AG10803 (cell line): ENCODE results near the gene LRP1B.
"Not testable (repeated sequence)": the region's sequence is repeated elsewhere in the genome, so short reads cannot be mapped to it uniquely, and the experiment has no call there.

Experiments
- DNase-seq: peaks from one replicate; pipeline ENCODE4 v3.0.0; 2010; ENCODE audit warnings: low read depth
- H3K4me3 ChIP-seq: 2 replicates; pipeline ENCODE4 v1.5.1; 2011; ENCODE audit warnings: mild to moderate bottlenecking, low read length, control low read depth
- CTCF ChIP-seq: conservative IDR thresholded peaks from 2 replicates; pipeline ENCODE4 v1.5.1; 2011; ENCODE audit warnings: mild to moderate bottlenecking, low read length, control low read depth, inconsistent platforms

The LRP1B gene

DNA sequence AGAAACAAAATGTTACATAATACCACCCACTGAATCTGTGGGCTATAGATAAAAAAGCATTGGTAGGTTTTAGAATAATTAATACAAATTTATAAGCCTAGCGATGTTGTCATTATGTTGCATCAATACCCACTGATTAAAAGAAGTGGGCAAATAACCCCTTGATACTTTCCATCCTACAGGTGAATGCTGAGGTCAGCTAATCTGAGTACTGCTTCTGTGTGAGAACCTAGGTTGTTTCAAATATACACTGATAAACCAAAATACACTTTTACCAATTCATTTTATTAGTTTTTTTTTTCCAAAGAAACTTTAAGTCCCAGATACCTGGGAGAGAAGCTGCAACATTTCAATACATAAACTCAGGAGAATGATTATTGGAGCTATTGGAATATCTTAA, 948.6 kb downstream of the LRP1B start:
- DNase-seq, result no peak

DNA sequence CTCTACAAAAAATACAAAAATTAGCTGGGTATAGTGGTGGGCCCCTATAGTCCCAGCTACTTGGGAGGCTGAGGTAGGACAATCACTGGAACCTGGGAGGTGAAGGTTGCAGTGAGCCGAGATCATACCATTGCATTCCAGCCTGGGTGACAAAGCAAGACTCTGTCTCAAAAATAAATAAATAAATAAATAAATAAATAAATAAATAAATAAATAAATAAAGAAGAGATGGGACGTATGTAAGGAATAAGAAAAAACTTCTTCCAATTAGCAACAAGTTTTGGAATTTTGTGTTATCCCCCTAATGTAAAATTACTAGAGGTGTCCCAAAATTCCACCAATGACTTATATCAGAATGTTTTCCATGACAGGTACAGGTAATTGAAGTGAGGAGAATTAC, 961.7 kb downstream of the LRP1B start:
- DNase-seq, H3K4me3 ChIP-seq: not testable (repeated sequence)

More for the DNA sequence above, 948.6 kb downstream of the LRP1B start:
- H3K4me3 ChIP-seq, result no peak overlapping the region
- TF ChIP-seq CTCF, result no peak

GRCh38 chr2:141162314-141162713, 968.5 kb downstream of the LRP1B start:
- H3K4me3 ChIP-seq, result no peak overlapping the region
- DNase-seq, result no peak
- no peak for TF ChIP-seq CTCF

DNA sequence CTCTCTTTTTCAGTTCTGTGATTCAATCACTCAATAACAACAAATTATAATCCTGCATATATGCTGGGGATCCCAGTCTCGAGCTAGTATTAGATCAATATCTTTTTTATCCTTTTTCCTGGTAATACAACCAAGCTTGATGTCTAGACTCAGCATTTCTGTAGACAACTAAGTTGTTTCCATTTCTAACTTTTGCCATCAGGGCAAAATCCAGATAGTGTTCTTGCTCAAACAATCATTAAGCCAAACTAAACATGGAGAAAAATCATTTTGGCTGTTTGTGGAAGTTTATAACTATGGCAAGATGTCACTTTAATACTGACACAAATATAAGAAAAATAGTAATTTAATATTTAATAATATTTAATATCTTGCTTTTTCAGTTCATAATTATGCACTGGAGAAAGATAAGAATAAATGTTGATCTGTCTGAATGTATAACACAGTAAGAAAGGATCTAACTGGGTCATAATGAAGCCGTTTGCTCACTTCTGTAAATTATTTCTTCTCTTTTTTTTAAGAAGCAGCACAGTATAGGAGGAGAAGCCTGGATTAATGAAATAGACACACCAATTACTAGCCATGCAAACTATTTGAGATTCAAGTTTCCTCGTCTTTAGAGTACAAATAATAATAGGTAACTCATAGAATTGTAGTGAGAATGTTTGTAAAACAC, 979.1 kb downstream of the LRP1B start:
- DNase-seq, result no peak
- no peak for TF ChIP-seq CTCF
- no peak overlapping the region for H3K4me3 ChIP-seq

DNA sequence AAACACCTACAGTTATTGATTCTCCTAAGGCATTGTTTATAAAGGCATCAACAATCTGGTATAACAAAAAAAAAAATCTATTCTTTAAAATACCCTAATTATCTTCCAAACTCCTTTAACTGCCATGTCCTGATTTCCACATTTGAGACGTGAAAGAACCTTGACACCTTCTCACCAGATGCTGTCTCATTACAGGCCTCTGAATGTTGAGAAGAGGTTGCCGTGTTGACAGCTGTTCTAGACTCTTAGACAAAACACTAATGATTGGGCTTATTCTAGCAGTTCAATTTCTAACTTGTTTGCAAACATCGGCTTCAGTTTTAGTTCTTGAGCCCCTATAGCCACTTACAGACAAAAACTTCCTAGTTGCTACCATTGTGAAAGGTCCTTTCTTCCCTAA, 988.8 kb downstream of the LRP1B start:
- no peak overlapping the region for H3K4me3 ChIP-seq
- TF ChIP-seq CTCF, result no peak
- no peak for DNase-seq

- DNase-seq, result no peak
- H3K4me3 ChIP-seq, result no peak overlapping the region
- TF ChIP-seq CTCF, result no peak
These were observed 993.6 kb downstream of the LRP1B start for GRCh38 chr2:141137122-141137693.

GRCh38 chr2:141133883-141134282, 996.9 kb downstream of the LRP1B start:
- DNase-seq, result no peak
- TF ChIP-seq CTCF, result no peak
- no peak overlapping the region for H3K4me3 ChIP-seq
